RWPE2 (cell line): ENCODE results near the gene PCDHB5.
"Not testable (repeated sequence)": the region's sequence is repeated elsewhere in the genome, so short reads cannot be mapped to it uniquely, and the experiment has no call there.

Source experiments
- ATAC-seq: fragments of 200-7000 bp; cut with Tn5 transposase; 3 replicates; pipeline ENCODE4 v1.9.1; 2021; ENCODE audit warnings: low read depth
- DNase-seq: peaks from one replicate; pipeline ENCODE4 v3.0.0-alpha.2; 2020; ENCODE audit warnings: low spot score
- H3K27ac ChIP-seq: fragments of 450-650 bp; 2 replicates; pipeline ENCODE4 v1.5.1; 2017; ENCODE audit warnings: mild to moderate bottlenecking; ENCODE audit not compliant: poor library complexity, severe bottlenecking
- H3K27me3 ChIP-seq: fragments of 250-450 bp; sonication (Bioruptor Pico); 2 replicates; pipeline ENCODE4 v1.5.1; 2021; ENCODE audit warnings: mild to moderate bottlenecking, moderate library complexity; ENCODE audit not compliant: insufficient read depth, poor library complexity, severe bottlenecking
- H3K36me3 ChIP-seq: fragments of 250-450 bp; sonication (Bioruptor Pico); 2 replicates; pipeline ENCODE4 v1.5.1; 2020; ENCODE audit warnings: low read depth, mild to moderate bottlenecking, moderate library complexity
- H3K4me1 ChIP-seq: fragments of 250-450 bp; sonication (Bioruptor Pico); 2 replicates; pipeline ENCODE4 v1.5.1; 2021; ENCODE audit warnings: mild to moderate bottlenecking, moderate library complexity; ENCODE audit not compliant: insufficient read depth, poor library complexity, severe bottlenecking
- H3K4me3 ChIP-seq: fragments of 250-450 bp; sonication (Bioruptor Pico); 2 replicates; pipeline ENCODE4 v1.5.1; 2021; ENCODE audit warnings: mild to moderate bottlenecking, moderate library complexity; ENCODE audit not compliant: severe bottlenecking
- H3K9me3 ChIP-seq: fragments of 250-450 bp; sonication (Bioruptor Pico); 2 replicates; pipeline ENCODE4 v1.5.1; 2021; ENCODE audit warnings: mild to moderate bottlenecking, moderate library complexity; ENCODE audit not compliant: severe bottlenecking
- TF ChIP-seq, protein P1 (sequence below): fragments of 450-650 bp; IDR thresholded peaks from one replicate; pipeline ENCODE4 v1.5.1; 2017; ENCODE audit warnings: mild to moderate bottlenecking, moderate library complexity; ENCODE audit not compliant: poor library complexity, severe bottlenecking

PCDHB5 gene

DNA sequence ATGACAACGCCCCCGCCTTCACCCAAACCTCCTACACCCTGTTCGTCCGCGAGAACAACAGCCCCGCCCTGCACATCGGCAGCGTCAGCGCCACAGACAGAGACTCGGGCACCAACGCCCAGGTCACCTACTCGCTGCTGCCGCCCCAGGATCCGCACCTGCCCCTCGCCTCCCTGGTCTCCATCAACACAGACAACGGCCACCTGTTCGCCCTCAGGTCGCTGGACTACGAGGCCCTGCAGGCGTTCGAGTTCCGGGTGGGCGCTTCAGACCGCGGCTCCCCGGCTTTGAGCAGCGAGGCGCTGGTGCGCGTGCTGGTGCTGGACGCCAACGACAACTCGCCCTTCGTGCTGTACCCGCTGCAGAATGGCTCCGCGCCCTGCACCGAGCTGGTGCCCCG, 44.4 kb downstream of the PCDHB5 start:
- not testable (repeated sequence) for DNase-seq

DNA sequence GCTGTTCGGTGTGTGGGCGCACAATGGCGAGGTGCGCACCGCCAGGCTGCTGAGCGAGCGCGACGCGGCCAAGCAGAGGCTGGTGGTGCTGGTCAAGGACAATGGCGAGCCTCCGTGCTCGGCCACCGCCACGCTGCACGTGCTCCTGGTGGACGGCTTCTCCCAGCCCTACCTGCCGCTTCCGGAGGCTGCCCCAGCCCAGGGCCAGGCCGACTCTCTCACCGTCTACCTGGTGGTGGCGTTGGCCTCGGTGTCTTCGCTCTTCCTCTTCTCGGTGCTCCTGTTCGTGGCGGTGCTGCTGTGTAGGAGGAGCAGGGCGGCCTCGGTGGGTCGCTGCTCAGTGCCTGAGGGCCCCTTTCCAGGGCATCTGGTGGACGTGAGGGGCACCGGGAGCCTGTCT, 44.9 kb downstream of the PCDHB5 start:
- Histone ChIP-seq H3K9me3 (peaks cover 16% of the 10 kb centered on the region), H3K27me3 (peaks cover 78% of the 10 kb centered on the region)
- not testable (repeated sequence) for H3K36me3 ChIP-seq, H3K27ac ChIP-seq, ATAC-seq, H3K4me1 ChIP-seq, H3K4me3 ChIP-seq, DNase-seq

More for the DNA sequence above, 44.4 kb downstream of the PCDHB5 start:
- peaks cover 17% of the 10 kb centered on the region for H3K9me3 ChIP-seq
- H3K27ac ChIP-seq, ATAC-seq, H3K4me3 ChIP-seq, H3K36me3 ChIP-seq, H3K4me1 ChIP-seq: not testable (repeated sequence)
- peaks cover 75% of the 10 kb centered on the region for H3K27me3 ChIP-seq

DNA sequence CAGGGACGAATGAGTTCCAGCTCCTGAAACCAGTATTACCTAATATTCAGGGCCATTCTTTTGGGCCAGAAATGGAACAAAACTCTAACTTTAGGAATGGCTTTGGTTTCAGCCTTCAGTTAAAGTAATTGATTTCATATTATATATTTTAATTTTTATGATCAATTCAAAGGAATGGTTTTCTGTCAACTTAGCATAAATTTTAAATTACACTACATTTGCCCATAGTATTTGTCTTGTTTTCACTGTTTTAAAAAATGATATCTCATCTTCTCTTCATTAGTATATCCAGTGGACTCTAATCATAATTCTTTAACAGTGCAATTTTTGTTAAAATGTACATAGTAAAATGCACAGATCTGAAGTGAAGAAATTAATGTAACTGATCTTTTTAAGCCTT, 45.3 kb downstream of the PCDHB5 start:
- no peak for DNase-seq

GRCh38 chr5:141182248-141182647, 47.2 kb downstream of the PCDHB5 start, which contains the start of gene PCDHB16:
PCDHB16 (plus strand) TSS chr5:141182387; CDS start chr5:141182560, 173 bp downstream.
- Histone ChIP-seq H3K27ac (no peak within 1 kb of the TSS), H3K9me3 (peaks cover 2% of the 10 kb centered on the region), H3K36me3 (no peaks in the 10 kb centered on the region), H3K4me1 (no peaks in the 10 kb centered on the region), H3K27me3 (peaks cover 78% of the 10 kb centered on the region), H3K4me3 (no peak within 1 kb of the TSS)
- no peak for ATAC-seq
- no peak for DNase-seq
- TF ChIP-seq, protein P1, sequence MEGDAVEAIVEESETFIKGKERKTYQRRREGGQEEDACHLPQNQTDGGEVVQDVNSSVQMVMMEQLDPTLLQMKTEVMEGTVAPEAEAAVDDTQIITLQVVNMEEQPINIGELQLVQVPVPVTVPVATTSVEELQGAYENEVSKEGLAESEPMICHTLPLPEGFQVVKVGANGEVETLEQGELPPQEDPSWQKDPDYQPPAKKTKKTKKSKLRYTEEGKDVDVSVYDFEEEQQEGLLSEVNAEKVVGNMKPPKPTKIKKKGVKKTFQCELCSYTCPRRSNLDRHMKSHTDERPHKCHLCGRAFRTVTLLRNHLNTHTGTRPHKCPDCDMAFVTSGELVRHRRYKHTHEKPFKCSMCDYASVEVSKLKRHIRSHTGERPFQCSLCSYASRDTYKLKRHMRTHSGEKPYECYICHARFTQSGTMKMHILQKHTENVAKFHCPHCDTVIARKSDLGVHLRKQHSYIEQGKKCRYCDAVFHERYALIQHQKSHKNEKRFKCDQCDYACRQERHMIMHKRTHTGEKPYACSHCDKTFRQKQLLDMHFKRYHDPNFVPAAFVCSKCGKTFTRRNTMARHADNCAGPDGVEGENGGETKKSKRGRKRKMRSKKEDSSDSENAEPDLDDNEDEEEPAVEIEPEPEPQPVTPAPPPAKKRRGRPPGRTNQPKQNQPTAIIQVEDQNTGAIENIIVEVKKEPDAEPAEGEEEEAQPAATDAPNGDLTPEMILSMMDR, result peak; percentile 21

More for the DNA sequence above, 45.3 kb downstream of the PCDHB5 start:
- ATAC-seq, result no peak
- no peak overlapping the region for H3K4me3 ChIP-seq
- TF ChIP-seq, protein P1, result no peak
- no peaks in the 10 kb centered on the region for H3K36me3 ChIP-seq
- H3K27me3 ChIP-seq, result peaks cover 78% of the 10 kb centered on the region
- no peaks in the 10 kb centered on the region for H3K4me1 ChIP-seq
- H3K9me3 ChIP-seq, result peaks cover 13% of the 10 kb centered on the region
- H3K27ac ChIP-seq, result no peak overlapping the region

GRCh38 chr5:141184117-141184855, 49.3 kb downstream of the PCDHB5 start:
- H3K9me3 ChIP-seq, DNase-seq, H3K4me3 ChIP-seq, H3K36me3 ChIP-seq, H3K27ac ChIP-seq, ATAC-seq, H3K4me1 ChIP-seq: not testable (repeated sequence)
- H3K27me3 ChIP-seq, result peaks cover 78% of the 10 kb centered on the region

DNA sequence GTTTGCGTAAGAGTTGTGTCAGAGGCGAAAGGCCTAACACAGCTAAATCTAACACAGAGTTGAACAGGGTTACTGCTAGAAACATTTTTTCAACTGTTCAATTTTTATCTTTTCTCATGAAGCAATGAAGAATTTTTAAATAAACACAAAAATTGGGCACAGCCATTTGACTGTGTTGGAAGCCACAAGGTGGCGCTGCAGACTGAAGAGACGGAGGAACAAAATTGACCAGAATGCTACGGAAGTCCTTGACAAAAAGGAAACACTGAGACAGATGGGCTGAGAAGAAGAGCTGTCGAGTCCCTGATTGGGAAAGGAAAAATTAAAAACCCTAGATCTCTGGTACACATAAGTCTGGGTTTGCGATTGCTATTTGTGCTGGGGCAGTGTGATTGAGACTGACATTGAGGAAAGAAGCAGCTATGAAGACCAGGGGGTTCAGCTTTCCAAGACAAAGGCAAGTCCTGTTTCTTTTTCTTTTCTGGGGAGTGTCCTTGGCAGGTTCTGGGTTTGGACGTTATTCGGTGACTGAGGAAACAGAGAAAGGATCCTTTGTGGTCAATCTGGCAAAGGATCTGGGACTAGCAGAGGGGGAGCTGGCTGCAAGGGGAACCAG, 52.0 kb downstream of the PCDHB5 start, which contains the start of gene PCDHB9:
PCDHB9 (plus strand) TSS at position 265 of the 616 bp plus-strand sequence; CDS start at position 423, 158 bp downstream.
- H3K36me3 ChIP-seq, result no peaks in the 10 kb centered on the region
- peaks cover 84% of the 10 kb centered on the region for H3K27me3 ChIP-seq
- TF ChIP-seq, protein P1, result peak; percentile 63
- H3K9me3 ChIP-seq, result peaks cover 2% of the 10 kb centered on the region
- H3K27ac ChIP-seq, result no peak within 1 kb of the TSS
- H3K4me1 ChIP-seq, result no peaks in the 10 kb centered on the region
- H3K4me3 ChIP-seq, result no peak within 1 kb of the TSS
- no peak for DNase-seq
- no peak for ATAC-seq
